HepG2 (cell line): Measurements from ENCODE around the gene RAB11FIP5. TPM values are rescaled to one million over a fixed set of nuclear protein-coding genes. Genes with fewer than 3 reads are reported as not detected.

Experiments used
- AGO1 ChIP-seq: fragments of 200-400 bp; formaldehyde crosslinking; IDR thresholded peaks from 2 replicates; pipeline ENCODE4 v1.6.1; 2017; ENCODE audit warnings: mild to moderate bottlenecking, low read depth, low read length, moderate library complexity; ENCODE audit not compliant: poor library complexity, severe bottlenecking
- ATAD3A ChIP-seq: sonication (generic); formaldehyde crosslinking; IDR thresholded peaks from 2 replicates; pipeline ENCODE4 v1.4.0; 2020; ENCODE audit warnings: missing genetic modification reagents
- BORCS8-MEF2B ChIP-seq: sonication (generic); formaldehyde crosslinking; IDR thresholded peaks from 2 replicates; pipeline ENCODE4 v1.8.0; 2022; ENCODE audit warnings: mild to moderate bottlenecking, missing genetic modification reagents
- CREM ChIP-seq, 2 experiments: sonication (generic) in 1 of 2; formaldehyde crosslinking in 1 of 2; IDR thresholded peaks; 2 replicates each; pipeline versions ENCODE4 v1.4.0 to v1.6.1; 2016 to 2020; ENCODE audit warnings: antibody characterized with exemption in 1 of 2, mild to moderate bottlenecking in 1 of 2, missing genetic modification reagents in 1 of 2
- MAZ ChIP-seq, 2 experiments: sonication (generic) in 1 of 2; formaldehyde crosslinking in 1 of 2; IDR thresholded peaks; 2 replicates each; pipeline versions ENCODE4 v1.5.0 to v1.6.1; 2012 to 2020; ENCODE audit warnings: low read depth in 2 of 2, mild to moderate bottlenecking in 2 of 2, borderline replicate concordance in 1 of 2, improper control_type of control experiment in 1 of 2, low read length in 1 of 2, missing genetic modification reagents in 1 of 2, moderate library complexity in 1 of 2
- MTA1 ChIP-seq: sonication (generic); formaldehyde crosslinking; IDR thresholded peaks from 2 replicates; pipeline ENCODE4 v1.4.0; 2020; ENCODE audit warnings: missing genetic modification reagents, mild to moderate bottlenecking, borderline replicate concordance
- SMC3 ChIP-seq: IDR thresholded peaks from 2 replicates; pipeline ENCODE4 v1.6.1; 2011; ENCODE audit warnings: low read length, improper control_type of control experiment
- TEAD2 ChIP-seq: sonication (generic); formaldehyde crosslinking; IDR thresholded peaks from 2 replicates; pipeline ENCODE4 v1.9.0; 2021; ENCODE audit warnings: missing genetic modification reagents
- YEATS4 ChIP-seq: sonication (generic); formaldehyde crosslinking; IDR thresholded peaks from 2 replicates; pipeline ENCODE4 v1.4.0; 2020; ENCODE audit warnings: missing genetic modification reagents, borderline replicate concordance
- ZBTB38 ChIP-seq: sonication (generic); formaldehyde crosslinking; IDR thresholded peaks from 2 replicates; pipeline ENCODE4 v1.5.1; 2020; ENCODE audit warnings: mild to moderate bottlenecking, missing genetic modification reagents
- ZC3H13 ChIP-seq: sonication (generic); formaldehyde crosslinking; IDR thresholded peaks from 2 replicates; pipeline ENCODE4 v1.8.1; 2023; ENCODE audit warnings: mild to moderate bottlenecking, missing genetic modification reagents, moderate library complexity
- ZNF547 ChIP-seq: sonication (generic); formaldehyde crosslinking; IDR thresholded peaks from 2 replicates; pipeline ENCODE4 v1.5.1; 2020; ENCODE audit warnings: mild to moderate bottlenecking, missing genetic modification reagents
- ZNF605 ChIP-seq: sonication (generic); formaldehyde crosslinking; IDR thresholded peaks from 2 replicates; pipeline ENCODE4 v1.8.0; 2022; ENCODE audit warnings: mild to moderate bottlenecking, missing genetic modification reagents
- ZNF773 ChIP-seq: sonication (generic); formaldehyde crosslinking; IDR thresholded peaks from 2 replicates; pipeline ENCODE4 v1.4.0; 2020; ENCODE audit warnings: missing genetic modification reagents, borderline replicate concordance
- ZNF781 ChIP-seq: sonication (generic); formaldehyde crosslinking; IDR thresholded peaks from 2 replicates; pipeline ENCODE4 v1.5.1; 2020; ENCODE audit warnings: borderline replicate concordance, mild to moderate bottlenecking, missing genetic modification reagents; ENCODE audit errors: not compliant biosample characterization
- ZNF792 ChIP-seq: IDR thresholded peaks from 2 replicates; pipeline ENCODE4 v1.6.1; 2016
- ZNF891 ChIP-seq: sonication (generic); formaldehyde crosslinking; IDR thresholded peaks from 2 replicates; pipeline ENCODE4 v1.5.0; 2020; ENCODE audit warnings: mild to moderate bottlenecking, missing genetic modification reagents
- polyA plus RNA-seq, 8 experiments: library from polyadenylated mRNA; depleted of rRNA in 3 of 8; stranded (reverse) in 7 of 8; unstranded in 1 of 8; fragments of >200 nt; fragmentation: Illumina TruSeq in 4 of 8; extraction: Trizol in 4 of 8; gene quantifications; 2 replicates each; pipeline versions ENCODE4 v1.2.1 to v1.2.3, GENCODE V29; 2011 to 2016; ENCODE audit warnings: low read depth in 4 of 8, missing spikeins in 1 of 8, mixed read lengths in 1 of 8; ENCODE audit not compliant: insufficient read depth in 1 of 8
- total RNA-seq, 5 experiments: library from RNA; depleted of rRNA; stranded (reverse); fragments of >200 nt; fragmentation: Illumina TruSeq; extraction: Trizol; gene quantifications; 2 replicates each; pipeline ENCODE4 v1.2.3, GENCODE V29; 2016; ENCODE audit warnings: low read depth in 1 of 5
- TF ChIP-seq, protein P1 (sequence below): IDR thresholded peaks from 2 replicates; pipeline ENCODE4 v1.4.0; 2020; ENCODE audit warnings: mild to moderate bottlenecking, missing genetic modification reagents
- TF ChIP-seq, protein P2 (sequence below): IDR thresholded peaks from 2 replicates; pipeline ENCODE4 v1.6.1; 2016; ENCODE audit warnings: missing biosample characterization, missing genetic modification reagents, low read depth
- TF ChIP-seq, protein P3 (sequence below): sonication (generic); formaldehyde crosslinking; IDR thresholded peaks from 2 replicates; pipeline ENCODE4 v1.5.1; 2020; ENCODE audit warnings: mild to moderate bottlenecking, missing genetic modification reagents, moderate library complexity

RAB11FIP5 gene
- total and polyA plus RNA-seq, 2 of the 13 experiments (the other 11 are each of a cell fraction or from before 2014, with no cell fraction given), result 9.4 to 22.9 TPM

DNA sequence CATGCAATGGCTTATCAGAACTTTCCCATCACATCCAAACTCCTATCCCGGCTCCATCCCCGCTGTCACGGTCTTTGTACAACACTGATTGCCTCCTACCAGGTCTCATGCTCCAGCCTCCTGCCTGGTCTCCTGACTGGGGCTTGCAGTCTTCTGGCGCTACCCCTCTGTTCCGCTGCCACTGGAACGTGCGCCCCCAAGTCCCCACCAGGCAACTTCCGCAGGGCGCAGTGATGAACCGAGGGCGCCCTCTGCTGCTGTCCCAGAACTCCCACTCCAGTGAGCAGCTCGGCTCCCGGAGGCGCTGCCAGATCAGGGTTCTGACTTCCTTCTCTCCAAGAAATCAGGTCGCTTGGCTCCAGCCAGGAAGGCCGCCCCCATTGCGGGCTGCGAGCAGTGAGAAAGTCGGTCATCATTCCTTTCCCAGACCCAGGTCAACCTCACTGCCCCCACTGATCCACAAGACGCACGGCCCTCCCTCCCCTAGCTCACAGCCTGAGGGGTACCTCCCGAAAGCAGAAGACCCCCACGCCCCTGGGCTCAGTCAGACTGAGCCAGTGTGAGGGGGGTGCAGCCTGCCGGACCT, 43.9 kb upstream of the RAB11FIP5 start (continued):
- TF ChIP-seq, protein P1, sequence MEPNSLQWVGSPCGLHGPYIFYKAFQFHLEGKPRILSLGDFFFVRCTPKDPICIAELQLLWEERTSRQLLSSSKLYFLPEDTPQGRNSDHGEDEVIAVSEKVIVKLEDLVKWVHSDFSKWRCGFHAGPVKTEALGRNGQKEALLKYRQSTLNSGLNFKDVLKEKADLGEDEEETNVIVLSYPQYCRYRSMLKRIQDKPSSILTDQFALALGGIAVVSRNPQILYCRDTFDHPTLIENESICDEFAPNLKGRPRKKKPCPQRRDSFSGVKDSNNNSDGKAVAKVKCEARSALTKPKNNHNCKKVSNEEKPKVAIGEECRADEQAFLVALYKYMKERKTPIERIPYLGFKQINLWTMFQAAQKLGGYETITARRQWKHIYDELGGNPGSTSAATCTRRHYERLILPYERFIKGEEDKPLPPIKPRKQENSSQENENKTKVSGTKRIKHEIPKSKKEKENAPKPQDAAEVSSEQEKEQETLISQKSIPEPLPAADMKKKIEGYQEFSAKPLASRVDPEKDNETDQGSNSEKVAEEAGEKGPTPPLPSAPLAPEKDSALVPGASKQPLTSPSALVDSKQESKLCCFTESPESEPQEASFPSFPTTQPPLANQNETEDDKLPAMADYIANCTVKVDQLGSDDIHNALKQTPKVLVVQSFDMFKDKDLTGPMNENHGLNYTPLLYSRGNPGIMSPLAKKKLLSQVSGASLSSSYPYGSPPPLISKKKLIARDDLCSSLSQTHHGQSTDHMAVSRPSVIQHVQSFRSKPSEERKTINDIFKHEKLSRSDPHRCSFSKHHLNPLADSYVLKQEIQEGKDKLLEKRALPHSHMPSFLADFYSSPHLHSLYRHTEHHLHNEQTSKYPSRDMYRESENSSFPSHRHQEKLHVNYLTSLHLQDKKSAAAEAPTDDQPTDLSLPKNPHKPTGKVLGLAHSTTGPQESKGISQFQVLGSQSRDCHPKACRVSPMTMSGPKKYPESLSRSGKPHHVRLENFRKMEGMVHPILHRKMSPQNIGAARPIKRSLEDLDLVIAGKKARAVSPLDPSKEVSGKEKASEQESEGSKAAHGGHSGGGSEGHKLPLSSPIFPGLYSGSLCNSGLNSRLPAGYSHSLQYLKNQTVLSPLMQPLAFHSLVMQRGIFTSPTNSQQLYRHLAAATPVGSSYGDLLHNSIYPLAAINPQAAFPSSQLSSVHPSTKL (CRISPR knock-in tag), result 0 out of 2 replicates have a peak, but pooled peaks have one; percentile 17
- TF ChIP-seq TEAD2 (CRISPR knock-in tag) (no peak), BORCS8-MEF2B (CRISPR knock-in tag) (peak; percentile 31; the same call in 1 of the 2 replicates), ATAD3A (no peak), MTA1 (CRISPR knock-in tag) (peak; percentile 50; the same call in 1 of the 2 replicates), MAZ (IDR thresholded peaks at IDR 0.05; ENCODE audit: borderline replicate concordance, low read depth, low read length) (peak; percentile 25; the same call in 1 of the 2 replicates), MAZ (CRISPR knock-in tag; IDR thresholded peaks at IDR 0.05; ENCODE audit: low read depth) (peak; percentile 64; the same call in 1 of the 2 replicates), ZNF781 (CRISPR knock-in tag) (peak; percentile 53), YEATS4 (CRISPR knock-in tag) (no peak), AGO1 (peak; percentile 22), CREM (IDR thresholded peaks at IDR 0.05) (no peak), CREM (CRISPR knock-in tag; IDR thresholded peaks at IDR 0.05) (no peak), ZNF773 (CRISPR knock-in tag) (no peak), ZNF792 (CRISPR knock-in tag) (0 out of 2 replicates have a peak, but pooled peaks have one; percentile 34), ZC3H13 (CRISPR knock-in tag) (no peak), ZNF547 (CRISPR knock-in tag) (peak; percentile 77), ZBTB38 (peak; percentile 46; the same call in 1 of the 2 replicates), SMC3 (peak; percentile 87), ZNF891 (CRISPR knock-in tag) (0 out of 2 replicates have a peak, but pooled peaks have one; percentile 41), ZNF605 (CRISPR knock-in tag) (peak; percentile 46; the same call in 1 of the 2 replicates)
- TF ChIP-seq, protein P2, sequence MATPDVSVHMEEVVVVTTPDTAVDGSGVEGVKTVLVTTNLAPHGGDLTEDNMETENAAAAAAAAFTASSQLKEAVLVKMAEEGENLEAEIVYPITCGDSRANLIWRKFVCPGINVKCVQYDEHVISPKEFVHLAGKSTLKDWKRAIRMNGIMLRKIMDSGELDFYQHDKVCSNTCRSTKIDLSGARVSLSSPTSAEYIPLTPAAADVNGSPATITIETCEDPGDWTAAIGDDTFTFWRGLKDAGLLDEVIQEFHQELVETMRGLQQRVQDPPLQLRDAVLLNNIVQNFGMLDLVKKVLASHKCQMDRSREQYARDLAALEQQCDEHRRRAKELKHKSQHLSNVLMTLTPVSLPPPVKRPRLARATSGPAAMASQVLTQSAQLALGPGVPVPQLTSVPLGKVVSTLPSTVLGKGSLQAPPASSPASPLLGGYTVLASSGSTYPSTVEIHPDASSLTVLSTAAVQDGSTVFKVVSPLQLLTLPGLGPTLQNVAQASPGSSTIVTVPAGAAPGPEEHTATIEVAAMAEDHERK (CRISPR knock-in tag), result no peak
- TF ChIP-seq, protein P3, sequence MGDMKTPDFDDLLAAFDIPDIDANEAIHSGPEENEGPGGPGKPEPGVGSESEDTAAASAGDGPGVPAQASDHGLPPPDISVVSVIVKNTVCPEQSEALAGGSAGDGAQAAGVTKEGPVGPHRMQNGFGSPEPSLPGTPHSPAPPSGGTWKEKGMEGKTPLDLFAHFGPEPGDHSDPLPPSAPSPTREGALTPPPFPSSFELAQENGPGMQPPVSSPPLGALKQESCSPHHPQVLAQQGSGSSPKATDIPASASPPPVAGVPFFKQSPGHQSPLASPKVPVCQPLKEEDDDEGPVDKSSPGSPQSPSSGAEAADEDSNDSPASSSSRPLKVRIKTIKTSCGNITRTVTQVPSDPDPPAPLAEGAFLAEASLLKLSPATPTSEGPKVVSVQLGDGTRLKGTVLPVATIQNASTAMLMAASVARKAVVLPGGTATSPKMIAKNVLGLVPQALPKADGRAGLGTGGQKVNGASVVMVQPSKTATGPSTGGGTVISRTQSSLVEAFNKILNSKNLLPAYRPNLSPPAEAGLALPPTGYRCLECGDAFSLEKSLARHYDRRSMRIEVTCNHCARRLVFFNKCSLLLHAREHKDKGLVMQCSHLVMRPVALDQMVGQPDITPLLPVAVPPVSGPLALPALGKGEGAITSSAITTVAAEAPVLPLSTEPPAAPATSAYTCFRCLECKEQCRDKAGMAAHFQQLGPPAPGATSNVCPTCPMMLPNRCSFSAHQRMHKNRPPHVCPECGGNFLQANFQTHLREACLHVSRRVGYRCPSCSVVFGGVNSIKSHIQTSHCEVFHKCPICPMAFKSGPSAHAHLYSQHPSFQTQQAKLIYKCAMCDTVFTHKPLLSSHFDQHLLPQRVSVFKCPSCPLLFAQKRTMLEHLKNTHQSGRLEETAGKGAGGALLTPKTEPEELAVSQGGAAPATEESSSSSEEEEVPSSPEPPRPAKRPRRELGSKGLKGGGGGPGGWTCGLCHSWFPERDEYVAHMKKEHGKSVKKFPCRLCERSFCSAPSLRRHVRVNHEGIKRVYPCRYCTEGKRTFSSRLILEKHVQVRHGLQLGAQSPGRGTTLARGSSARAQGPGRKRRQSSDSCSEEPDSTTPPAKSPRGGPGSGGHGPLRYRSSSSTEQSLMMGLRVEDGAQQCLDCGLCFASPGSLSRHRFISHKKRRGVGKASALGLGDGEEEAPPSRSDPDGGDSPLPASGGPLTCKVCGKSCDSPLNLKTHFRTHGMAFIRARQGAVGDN (CRISPR knock-in tag), result peak; percentile 81
